Cardiac fibroblast (primary cell): ENCODE measurements around the gene ADARB1.
A peak's percentile ranks its signal among the peaks of the same experiment; 100 is the strongest.

Experiments
- DNase-seq, 2 donors: peaks; one replicate each; pipeline versions ENCODE4 v3.0.0 to v3.0.0-alpha.2; 2010; ENCODE audit warnings: low read depth in 2 of 2
- H3K4me3 ChIP-seq, 2 donors: replicated peaks in 1 of 2; 1 replicate in 1 of 2; 2 replicates in 1 of 2; pipeline ENCODE4 v1.5.1; 2011; ENCODE audit warnings: low read depth in 2 of 2, low read length in 2 of 2, mild to moderate bottlenecking in 2 of 2, moderate library complexity in 1 of 2
- TF ChIP-seq, protein P1 (sequence below): IDR thresholded peaks from one replicate; pipeline ENCODE4 v1.5.1; 2011; ENCODE audit warnings: low read depth, mild to moderate bottlenecking, low read length, inconsistent platforms

The ADARB1 gene

GRCh38 chr21:45147473-45148315, 73.3 kb downstream of the ADARB1 start:
- H3K4me3 ChIP-seq: no peak overlapping the region
- TF ChIP-seq, protein P1, sequence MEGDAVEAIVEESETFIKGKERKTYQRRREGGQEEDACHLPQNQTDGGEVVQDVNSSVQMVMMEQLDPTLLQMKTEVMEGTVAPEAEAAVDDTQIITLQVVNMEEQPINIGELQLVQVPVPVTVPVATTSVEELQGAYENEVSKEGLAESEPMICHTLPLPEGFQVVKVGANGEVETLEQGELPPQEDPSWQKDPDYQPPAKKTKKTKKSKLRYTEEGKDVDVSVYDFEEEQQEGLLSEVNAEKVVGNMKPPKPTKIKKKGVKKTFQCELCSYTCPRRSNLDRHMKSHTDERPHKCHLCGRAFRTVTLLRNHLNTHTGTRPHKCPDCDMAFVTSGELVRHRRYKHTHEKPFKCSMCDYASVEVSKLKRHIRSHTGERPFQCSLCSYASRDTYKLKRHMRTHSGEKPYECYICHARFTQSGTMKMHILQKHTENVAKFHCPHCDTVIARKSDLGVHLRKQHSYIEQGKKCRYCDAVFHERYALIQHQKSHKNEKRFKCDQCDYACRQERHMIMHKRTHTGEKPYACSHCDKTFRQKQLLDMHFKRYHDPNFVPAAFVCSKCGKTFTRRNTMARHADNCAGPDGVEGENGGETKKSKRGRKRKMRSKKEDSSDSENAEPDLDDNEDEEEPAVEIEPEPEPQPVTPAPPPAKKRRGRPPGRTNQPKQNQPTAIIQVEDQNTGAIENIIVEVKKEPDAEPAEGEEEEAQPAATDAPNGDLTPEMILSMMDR: no peak
- DNase-seq: no peak

DNA sequence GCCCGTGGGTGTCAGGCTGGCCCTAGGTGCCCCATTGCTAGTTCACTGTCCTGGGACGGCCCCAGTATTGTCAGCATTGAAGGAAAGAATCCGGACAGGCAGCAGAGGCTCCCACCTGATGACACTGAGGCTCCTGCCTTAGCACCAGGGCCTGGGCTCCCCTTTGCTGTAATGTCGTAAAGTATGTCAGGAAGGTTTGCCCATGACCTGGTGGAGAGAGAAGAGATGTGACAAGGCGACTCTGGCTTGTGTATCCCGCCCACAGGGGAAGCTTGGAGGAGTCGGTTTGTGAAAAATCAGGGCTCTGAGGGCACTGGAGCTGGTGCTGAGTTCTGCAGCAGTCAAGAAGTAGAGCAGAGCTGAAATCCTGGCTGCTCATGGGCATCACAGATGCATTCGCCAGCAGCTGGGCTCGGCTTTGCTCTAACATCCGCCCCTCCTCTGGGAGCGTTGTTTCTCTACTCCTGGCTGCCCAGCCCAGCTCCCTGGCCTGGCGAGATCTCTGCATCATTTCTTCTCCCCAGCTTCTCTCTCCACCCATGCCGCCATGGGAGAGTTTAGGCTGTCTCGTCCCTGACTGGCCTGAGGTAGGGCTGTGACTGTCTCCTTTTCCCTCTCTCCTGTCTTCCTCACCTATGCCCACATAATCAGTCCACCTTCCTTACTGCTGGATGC, 74.1 kb downstream of the ADARB1 start:
- TF ChIP-seq, protein P1: no peak
- no peak for DNase-seq
- no peak overlapping the region for H3K4me3 ChIP-seq

- no peak for DNase-seq
- no peak overlapping the region for H3K4me3 ChIP-seq
- TF ChIP-seq, protein P1: no peak
Observed at GRCh38 chr21:45149021-45149420, 74.6 kb downstream of the ADARB1 start.

GRCh38 chr21:45150638-45151131, 76.3 kb downstream of the ADARB1 start:
- no peak for DNase-seq
- no peak overlapping the region for H3K4me3 ChIP-seq
- TF ChIP-seq, protein P1: no peak

DNA sequence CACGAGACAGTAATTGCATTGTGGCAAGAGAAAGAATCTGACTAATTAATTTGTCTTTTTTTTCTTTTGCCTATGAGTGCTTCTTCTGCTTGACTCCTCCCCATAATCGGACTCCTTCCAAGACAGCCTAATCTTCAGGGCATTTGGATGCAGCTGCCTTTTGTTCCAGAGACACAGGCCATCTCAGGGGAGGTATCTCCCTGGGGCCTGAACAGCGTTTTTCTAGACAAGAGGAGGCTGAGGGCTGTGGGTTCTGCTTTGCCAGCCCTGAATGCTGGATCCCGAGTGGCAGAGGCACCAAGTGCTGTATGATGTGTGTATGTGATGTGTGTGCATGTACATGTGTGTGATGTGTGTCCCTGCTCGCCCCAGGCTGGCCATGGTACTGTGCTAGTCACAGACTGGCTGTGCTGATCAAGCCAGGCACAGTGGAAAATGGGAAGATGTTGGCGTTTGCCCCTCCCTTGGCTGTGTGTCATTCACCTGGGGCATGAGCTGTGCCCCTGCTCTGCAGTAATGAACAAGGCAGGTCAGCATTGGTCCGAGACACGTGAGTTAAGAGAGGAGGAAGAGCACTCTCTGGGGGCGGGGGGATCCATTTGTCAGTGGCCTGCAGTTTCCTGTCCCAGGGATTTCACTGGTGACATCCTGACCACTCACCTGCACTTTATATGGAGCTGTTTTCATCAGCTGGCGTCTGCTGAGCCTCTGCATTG, 77.2 kb downstream of the ADARB1 start:
- TF ChIP-seq, protein P1: no peak
- peak; percentile 14 to 38 for DNase-seq
- H3K4me3 ChIP-seq: no peak overlapping the region

DNA sequence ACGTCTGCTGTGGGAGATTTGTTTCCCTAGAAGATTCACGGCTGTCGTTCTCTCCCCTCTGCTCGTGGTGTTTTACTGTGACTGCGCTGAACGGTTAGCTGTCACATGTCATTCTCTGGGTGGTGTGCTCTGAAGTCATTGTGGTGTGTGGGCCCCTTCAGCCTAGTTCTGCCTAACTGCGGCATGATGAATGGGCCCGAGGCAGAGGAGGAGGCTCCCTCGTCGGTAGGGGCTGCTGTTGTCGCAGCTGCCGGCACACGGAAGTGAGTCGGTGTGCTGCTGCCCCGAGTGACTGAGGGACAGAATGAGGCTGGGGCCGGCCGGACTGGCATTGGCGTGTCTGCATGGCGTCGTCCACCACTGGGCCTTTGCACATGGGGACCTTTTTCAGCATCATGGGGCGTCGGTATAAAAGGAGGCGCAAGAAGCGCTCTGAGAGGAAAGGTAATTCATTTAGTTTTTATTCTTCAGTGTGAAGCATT, 77.9 kb downstream of the ADARB1 start:
- DNase-seq: no peak
- no peak overlapping the region for H3K4me3 ChIP-seq
- TF ChIP-seq, protein P1: no peak
